SHP77 treated with DMSO at 0.1 percent for 48 hours (cell line): ENCODE results near the gene BGLAP.

Source experiments
- DNase-seq: peaks from one replicate; lab custom pipeline; 2025; lab: John Stamatoyannopoulos, UW

The BGLAP gene

GRCh38 chr1:156258859-156259258, 16.9 kb downstream of the BGLAP start:
- DNase-seq = no peak

GRCh38 chr1:156259805-156260204, 17.8 kb downstream of the BGLAP start:
- DNase-seq = no peak

GRCh38 chr1:156260896-156261295, 18.9 kb downstream of the BGLAP start:
- no peak for DNase-seq

GRCh38 chr1:156262461-156263287, 20.7 kb downstream of the BGLAP start:
- DNase-seq = no peak

- no peak for DNase-seq
Observed at GRCh38 chr1:156263288-156263655, 21.3 kb downstream of the BGLAP start.

- DNase-seq = no peak
Observed at GRCh38 chr1:156266051-156266450, 24.1 kb downstream of the BGLAP start.

- no peak for DNase-seq
Observed at GRCh38 chr1:156268336-156268735, 26.4 kb downstream of the BGLAP start.

GRCh38 chr1:156270314-156270713, 28.3 kb downstream of the BGLAP start:
- no peak for DNase-seq

- DNase-seq = no peak
Observed at GRCh38 chr1:156276532-156276931, 34.5 kb downstream of the BGLAP start.

- no peak for DNase-seq
Observed at GRCh38 chr1:156276966-156277381, 35.0 kb downstream of the BGLAP start.

- DNase-seq = no peak
Observed at GRCh38 chr1:156279837-156280236, 37.9 kb downstream of the BGLAP start.

- no peak for DNase-seq
Observed at GRCh38 chr1:156281281-156281680, 39.3 kb downstream of the BGLAP start.

- DNase-seq = no peak
Observed at GRCh38 chr1:156281693-156282478, 39.9 kb downstream of the BGLAP start.

- peak; percentile 99 for DNase-seq
Observed at GRCh38 chr1:156282479-156283222, 40.7 kb downstream of the BGLAP start, which contains the start of gene SMG5. SMG5 (minus strand) TSS chr1:156282825; CDS start chr1:156282680, 145 bp downstream.

GRCh38 chr1:156283521-156283920, 41.5 kb downstream of the BGLAP start:
- no peak for DNase-seq

GRCh38 chr1:156284112-156284511, 42.1 kb downstream of the BGLAP start, which contains the start of gene TMEM79:
TMEM79 (plus strand) TSS chr1:156284325; CDS start chr1:156285227, 902 bp downstream.
- DNase-seq = no peak

- DNase-seq = no peak
Observed at GRCh38 chr1:156284757-156285156, 42.8 kb downstream of the BGLAP start.

GRCh38 chr1:156285437-156285836, 43.5 kb downstream of the BGLAP start:
- DNase-seq = no peak

GRCh38 chr1:156286061-156286460, 44.1 kb downstream of the BGLAP start:
- DNase-seq = no peak

GRCh38 chr1:156289857-156290256, 47.9 kb downstream of the BGLAP start:
- DNase-seq = no peak

GRCh38 chr1:156291226-156292061, 49.5 kb downstream of the BGLAP start:
- peak; percentile 88 for DNase-seq
